ENCODE results near the gene METTL26.

METTL26 gene

GRCh38 chr16:590188-590814 is 45.8 kb downstream of the METTL26 start:
- Histone ChIP-seq H3K79me2 (ENCODE audit: insufficient read depth, low read length) (peaks cover 13% of the 10 kb centered on the region; the same call in 1 of the 2 replicates), H3K9ac (ENCODE audit: low read length) (peak overlapping the region; percentile 71), H3K27ac (ENCODE audit: low read depth, low read length) (no peak overlapping the region), H3K4me3 (ENCODE audit: insufficient read depth, low read length, poor library complexity, severe bottlenecking) (peak overlapping the region; percentile 66), H3F3A (ENCODE audit: insufficient read depth) (no peaks in the 10 kb centered on the region; the same call in 1 of the 2 replicates), H3K9me3 (ENCODE audit: insufficient read depth, low read length) (no peaks in the 10 kb centered on the region), H3K4me2 (ENCODE audit: low read depth, low read length, poor library complexity, severe bottlenecking) (peak overlapping the region; percentile 59), H2AFZ (ENCODE audit: low read depth, low read length, severe bottlenecking) (no peak overlapping the region), H4K20me1 (ENCODE audit: low read depth, low read length) (no peaks in the 10 kb centered on the region), H3K9me2 (replicated peaks; ENCODE audit: insufficient read depth, low read length) (no peaks in the 10 kb centered on the region), H3K36me3 (ENCODE audit: low read length) (no peaks in the 10 kb centered on the region), H3K27me3 (ENCODE audit: low read length) (no peaks in the 10 kb centered on the region)
- no peak for TF ChIP-seq CTCF (IDR thresholded peaks at IDR 0.05; ENCODE audit: insufficient read depth, low read length, poor library complexity, severe bottlenecking)
- no peak for TF ChIP-seq EZH2phosphoT487 (conservative IDR thresholded peaks at IDR 0.05; ENCODE audit: low read length)

GRCh38 chr16:589658-590187 is 46.4 kb downstream of the METTL26 start, which contains the start of gene RAB40C:
Gene RAB40C, plus strand, starts transcription at chr16:590066. Its CDS starts 226 bp downstream, at chr16:590292.
- Histone ChIP-seq H3K4me2 (ENCODE audit: low read depth, low read length, poor library complexity, severe bottlenecking) (peak within 1 kb of the TSS; percentile 69), H3K36me3 (ENCODE audit: low read length) (no peaks in the 10 kb centered on the region), H3K79me2 (ENCODE audit: insufficient read depth, low read length) (peaks cover 13% of the 10 kb centered on the region; the same call in 1 of the 2 replicates), H2AFZ (ENCODE audit: low read depth, low read length, severe bottlenecking) (peak within 1 kb of the TSS; percentile 91), H4K20me1 (ENCODE audit: low read depth, low read length) (no peaks in the 10 kb centered on the region), H3K27ac (ENCODE audit: low read depth, low read length) (peak within 1 kb of the TSS; percentile 95), H3F3A (ENCODE audit: insufficient read depth) (no peaks in the 10 kb centered on the region; the same call in 1 of the 2 replicates), H3K9me3 (ENCODE audit: insufficient read depth, low read length) (no peaks in the 10 kb centered on the region), H3K9me2 (replicated peaks; ENCODE audit: insufficient read depth, low read length) (no peaks in the 10 kb centered on the region), H3K4me3 (ENCODE audit: insufficient read depth, low read length, poor library complexity, severe bottlenecking) (peak within 1 kb of the TSS; percentile 66), H3K27me3 (ENCODE audit: low read length) (no peaks in the 10 kb centered on the region), H3K9ac (ENCODE audit: low read length) (peak within 1 kb of the TSS; percentile 90)
- no peak for TF ChIP-seq CTCF (IDR thresholded peaks at IDR 0.05; ENCODE audit: insufficient read depth, low read length, poor library complexity, severe bottlenecking)
- TF ChIP-seq EZH2phosphoT487 (conservative IDR thresholded peaks at IDR 0.05; ENCODE audit: low read length): no peak

GRCh38 chr16:588889-589657 is 47.0 kb downstream of the METTL26 start:
- H3K9me2 ChIP-seq (replicated peaks; ENCODE audit: insufficient read depth, low read length): no peaks in the 10 kb centered on the region
- TF ChIP-seq EZH2phosphoT487 (conservative IDR thresholded peaks at IDR 0.05; ENCODE audit: low read length) (no peak), CTCF (IDR thresholded peaks at IDR 0.05; ENCODE audit: insufficient read depth, low read length, poor library complexity, severe bottlenecking) (no peak)
- no peaks in the 10 kb centered on the region; the same call in 1 of the 2 replicates for H3F3A ChIP-seq (ENCODE audit: insufficient read depth)
- peak overlapping the region; percentile 95 for H3K27ac ChIP-seq (ENCODE audit: low read depth, low read length)
- H3K9me3 ChIP-seq (ENCODE audit: insufficient read depth, low read length): no peaks in the 10 kb centered on the region
- H2AFZ ChIP-seq (ENCODE audit: low read depth, low read length, severe bottlenecking): peak overlapping the region; percentile 91
- peak overlapping the region; percentile 65 for H3K4me3 ChIP-seq (ENCODE audit: insufficient read depth, low read length, poor library complexity, severe bottlenecking)
- peaks cover 13% of the 10 kb centered on the region; the same call in 1 of the 2 replicates for H3K79me2 ChIP-seq (ENCODE audit: insufficient read depth, low read length)
- H3K36me3 ChIP-seq (ENCODE audit: low read length): no peaks in the 10 kb centered on the region
- H3K4me2 ChIP-seq (ENCODE audit: low read depth, low read length, poor library complexity, severe bottlenecking): peak overlapping the region; percentile 69
- no peaks in the 10 kb centered on the region for H4K20me1 ChIP-seq (ENCODE audit: low read depth, low read length)
- H3K9ac ChIP-seq (ENCODE audit: low read length): peak overlapping the region; percentile 90
- no peaks in the 10 kb centered on the region for H3K27me3 ChIP-seq (ENCODE audit: low read length)
